ENCODE results near the gene KSR1. TPM values are rescaled to one million over a fixed set of nuclear protein-coding genes. Genes with fewer than 3 reads are reported as not detected.
A peak's percentile ranks its signal among the peaks of the same experiment; 100 is the strongest.

KSR1 gene
- total RNA-seq, 4 donors from 2014 or later, result 26.6 to 64.4 (median 42.2) TPM

- peak overlapping the region in 3 of 4 donors; percentile 31 to 83 (median 63) for H3K27ac ChIP-seq
- no peaks in the 10 kb centered on the region for H3K27me3 ChIP-seq
- peak overlapping the region in 3 of 4 donors; percentile 6 to 44 (median 36) for H3K4me3 ChIP-seq
- DNase-seq, result peak in 2 of 3 donors; percentile 66 to 81
- H3K9me3 ChIP-seq, result no peaks in the 10 kb centered on the region
- H3K36me3 ChIP-seq, result no peaks in the 10 kb centered on the region
- peak; percentile 21 to 41 for TF ChIP-seq POLR2A (IDR thresholded peaks at IDR 0.05)
- TF ChIP-seq, protein P1, sequence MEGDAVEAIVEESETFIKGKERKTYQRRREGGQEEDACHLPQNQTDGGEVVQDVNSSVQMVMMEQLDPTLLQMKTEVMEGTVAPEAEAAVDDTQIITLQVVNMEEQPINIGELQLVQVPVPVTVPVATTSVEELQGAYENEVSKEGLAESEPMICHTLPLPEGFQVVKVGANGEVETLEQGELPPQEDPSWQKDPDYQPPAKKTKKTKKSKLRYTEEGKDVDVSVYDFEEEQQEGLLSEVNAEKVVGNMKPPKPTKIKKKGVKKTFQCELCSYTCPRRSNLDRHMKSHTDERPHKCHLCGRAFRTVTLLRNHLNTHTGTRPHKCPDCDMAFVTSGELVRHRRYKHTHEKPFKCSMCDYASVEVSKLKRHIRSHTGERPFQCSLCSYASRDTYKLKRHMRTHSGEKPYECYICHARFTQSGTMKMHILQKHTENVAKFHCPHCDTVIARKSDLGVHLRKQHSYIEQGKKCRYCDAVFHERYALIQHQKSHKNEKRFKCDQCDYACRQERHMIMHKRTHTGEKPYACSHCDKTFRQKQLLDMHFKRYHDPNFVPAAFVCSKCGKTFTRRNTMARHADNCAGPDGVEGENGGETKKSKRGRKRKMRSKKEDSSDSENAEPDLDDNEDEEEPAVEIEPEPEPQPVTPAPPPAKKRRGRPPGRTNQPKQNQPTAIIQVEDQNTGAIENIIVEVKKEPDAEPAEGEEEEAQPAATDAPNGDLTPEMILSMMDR (IDR thresholded peaks at IDR 0.05), result peak in 1 of 6 experiments; percentile 14
- peaks cover 0 to 11% (median 3%) of the 10 kb centered on the region in 4 donors for H3K4me1 ChIP-seq
These were observed 95.5 kb downstream of the KSR1 start for GRCh38 chr17:27551701-27552248.

DNA sequence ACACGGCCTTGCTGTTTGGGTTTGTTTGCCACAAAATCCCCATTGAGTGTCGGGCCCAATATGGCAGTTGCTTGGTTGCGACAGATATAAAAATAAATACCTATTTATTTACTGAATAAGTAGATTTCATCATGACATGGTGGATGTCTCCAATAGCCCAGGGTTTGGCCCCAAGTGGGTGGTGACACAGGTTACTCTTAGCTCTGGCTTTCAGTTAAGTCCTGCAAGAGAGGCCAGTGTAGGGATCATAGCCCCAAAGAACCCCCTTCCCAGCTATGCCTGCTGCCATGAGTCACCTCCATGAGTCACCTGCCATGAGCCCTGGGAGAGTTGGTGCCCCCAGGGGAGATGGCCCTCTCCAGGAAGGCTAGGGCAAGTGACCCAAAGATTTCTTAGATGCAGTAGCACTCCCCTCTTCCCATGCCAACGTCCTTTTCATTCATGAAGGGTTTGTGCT, 96.1 kb downstream of the KSR1 start:
- TF ChIP-seq, protein P1 (IDR thresholded peaks at IDR 0.05), result no peak
- no peak for TF ChIP-seq POLR2A (IDR thresholded peaks at IDR 0.05)
- Histone ChIP-seq H3K27ac (peak overlapping the region in 1 of 4 donors; percentile 83), H3K4me3 (no peak overlapping the region), H3K27me3 (no peaks in the 10 kb centered on the region), H3K9me3 (no peaks in the 10 kb centered on the region), H3K36me3 (no peaks in the 10 kb centered on the region), H3K4me1 (peaks cover 0 to 11% (median 3%) of the 10 kb centered on the region in 4 donors)
- DNase-seq, result no peak

DNA sequence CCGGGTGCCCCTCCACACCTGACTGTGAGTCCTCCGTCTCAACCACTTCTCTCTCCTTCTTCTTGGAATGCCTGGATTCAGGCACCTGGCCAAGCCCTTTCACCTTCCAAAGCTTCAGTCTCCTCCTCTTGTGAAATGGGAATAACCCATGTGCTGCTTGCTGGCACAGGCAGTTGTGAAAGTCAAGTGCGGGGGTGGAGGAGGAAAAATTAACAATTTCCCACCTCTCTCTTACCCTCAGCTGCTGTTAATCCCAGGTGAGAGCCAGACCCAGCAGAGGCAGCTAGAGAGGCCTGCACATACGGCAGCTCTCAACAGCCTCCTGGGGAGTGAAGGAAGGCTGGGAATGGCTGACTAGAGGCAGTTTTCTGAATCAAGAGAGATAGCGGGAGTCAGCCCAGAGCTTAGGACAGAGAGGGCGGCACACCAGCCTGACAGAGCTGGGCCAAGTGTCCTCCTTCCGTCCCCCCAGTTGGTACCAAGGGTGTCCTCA, 96.8 kb downstream of the KSR1 start:
- no peak for DNase-seq
- TF ChIP-seq, protein P1 (IDR thresholded peaks at IDR 0.05), result no peak
- TF ChIP-seq POLR2A (IDR thresholded peaks at IDR 0.05), result no peak
- Histone ChIP-seq H3K36me3 (no peaks in the 10 kb centered on the region), H3K4me3 (no peak overlapping the region), H3K27me3 (no peaks in the 10 kb centered on the region), H3K27ac (peak overlapping the region in 2 of 4 donors; percentile 16 to 41), H3K4me1 (peaks cover 0 to 11% (median 3%) of the 10 kb centered on the region in 4 donors), H3K9me3 (no peaks in the 10 kb centered on the region)

DNA sequence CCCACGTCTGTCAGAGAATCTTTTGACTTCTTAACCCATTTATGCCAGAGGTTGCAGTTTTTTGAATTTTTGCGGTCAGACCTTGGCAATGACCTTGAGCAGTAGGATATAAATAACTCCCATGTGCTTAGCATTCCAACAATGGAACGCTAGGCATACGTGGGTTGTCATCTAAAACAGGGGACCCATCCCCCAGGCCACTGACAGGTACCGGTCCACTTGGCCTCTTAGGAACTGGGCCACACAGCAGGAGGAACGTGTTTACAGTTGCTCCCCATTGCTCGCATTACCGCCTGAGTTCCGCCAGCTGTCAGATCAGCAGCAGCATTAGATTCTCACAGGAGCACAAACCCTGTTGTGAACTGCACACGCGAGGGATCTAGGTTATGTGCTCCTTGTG, 97.9 kb downstream of the KSR1 start:
- Histone ChIP-seq H3K4me3 (no peak overlapping the region), H3K36me3 (no peaks in the 10 kb centered on the region), H3K27me3 (no peaks in the 10 kb centered on the region), H3K27ac (no peak overlapping the region), H3K4me1 (peaks cover 0 to 18% (median 3%) of the 10 kb centered on the region in 4 donors), H3K9me3 (no peaks in the 10 kb centered on the region)
- no peak for TF ChIP-seq POLR2A (IDR thresholded peaks at IDR 0.05)
- TF ChIP-seq, protein P1 (IDR thresholded peaks at IDR 0.05), result no peak
- DNase-seq, result no peak

DNA sequence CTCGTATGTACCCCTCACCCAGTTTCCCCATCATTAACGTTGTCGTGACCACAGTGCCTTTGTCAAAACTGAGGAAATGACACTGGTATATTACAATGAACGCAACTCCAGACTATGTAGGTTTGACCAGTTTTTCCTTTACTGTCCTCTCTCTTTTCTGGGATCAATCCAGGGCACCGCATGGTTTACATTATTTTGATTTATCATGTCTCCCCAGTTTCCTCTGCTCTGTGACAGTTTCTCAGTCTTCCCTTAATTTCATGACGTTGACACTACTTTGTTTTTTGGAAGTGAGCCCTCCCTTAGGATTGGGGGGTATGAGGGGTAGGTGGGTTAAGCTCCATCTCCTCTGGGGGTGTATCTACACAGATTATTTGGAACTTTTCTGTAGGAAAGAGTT, 98.7 kb downstream of the KSR1 start:
- H3K27ac ChIP-seq, result no peak overlapping the region
- no peak overlapping the region for H3K4me3 ChIP-seq
- H3K27me3 ChIP-seq, result no peaks in the 10 kb centered on the region
- no peaks in the 10 kb centered on the region for H3K36me3 ChIP-seq
- no peak for DNase-seq
- no peaks in the 10 kb centered on the region for H3K9me3 ChIP-seq
- TF ChIP-seq, protein P1 (IDR thresholded peaks at IDR 0.05), result no peak
- TF ChIP-seq POLR2A (IDR thresholded peaks at IDR 0.05), result no peak
- peaks cover 0 to 26% (median 6%) of the 10 kb centered on the region in 4 donors for H3K4me1 ChIP-seq

All from Peyer's patch (tissue), 4 donors.